Neural cell (in vitro differentiated cells): ENCODE data around the gene DNAH17. TPM values are rescaled to one million over a fixed set of nuclear protein-coding genes. Genes with fewer than 3 reads are reported as not detected.

Experiments
- H2AFZ ChIP-seq: fragments of 200-600, 300-800 bp; sonication (generic), shearing (Covaris generic); 2 replicates; pipeline ENCODE4 v1.6.0; 2014; ENCODE audit warnings: low read depth, mild to moderate bottlenecking, antibody characterized with exemption, low read length, moderate library complexity
- H3F3A ChIP-seq: fragments of 200-600 bp; shearing (Covaris generic); 2 replicates; pipeline ENCODE4 v1.6.1; 2016; ENCODE audit warnings: mild to moderate bottlenecking, moderate library complexity, mixed read lengths, antibody characterized with exemption, low read length; ENCODE audit not compliant: insufficient read depth, poor library complexity, severe bottlenecking
- H3K27ac ChIP-seq: fragments of 200-600, 300-800 bp; sonication (generic), shearing (Covaris generic); 2 replicates; pipeline ENCODE4 v1.5.1; 2014; ENCODE audit warnings: mild to moderate bottlenecking, low read length, moderate library complexity
- H3K27me3 ChIP-seq: fragments of 300-800, 200-600 bp; sonication (generic), shearing (Covaris generic); 2 replicates; pipeline ENCODE4 v1.6.0; 2014; ENCODE audit warnings: mild to moderate bottlenecking, low read depth, low read length, moderate library complexity; ENCODE audit not compliant: insufficient read depth
- H3K36me3 ChIP-seq: fragments of 300-800, 200-600 bp; sonication (generic), shearing (Covaris generic); 2 replicates; pipeline ENCODE4 v1.5.1; 2014; ENCODE audit warnings: mild to moderate bottlenecking, antibody characterized with exemption, low read length, moderate library complexity; ENCODE audit not compliant: insufficient read depth
- H3K4me2 ChIP-seq: fragments of 300-800, 200-600 bp; sonication (generic), shearing (Covaris generic); 2 replicates; pipeline ENCODE4 v1.6.0; 2014; ENCODE audit warnings: mild to moderate bottlenecking, low read length
- H3K4me3 ChIP-seq: fragments of 300-800, 200-600 bp; sonication (generic), shearing (Covaris generic); 2 replicates; pipeline ENCODE4 v1.5.1; 2014; ENCODE audit warnings: mild to moderate bottlenecking, low read length, moderate library complexity
- H3K79me2 ChIP-seq: fragments of 200-600 bp; shearing (Covaris generic); replicated peaks from 2 replicates; pipeline ENCODE4 v1.6.0; 2014; ENCODE audit warnings: mild to moderate bottlenecking, low read length, moderate library complexity; ENCODE audit not compliant: insufficient read depth
- H3K9ac ChIP-seq: fragments of 300-800, 200-600 bp; sonication (generic), shearing (Covaris generic); 2 replicates; pipeline ENCODE4 v1.6.1; 2016; ENCODE audit warnings: mild to moderate bottlenecking, low read length, mixed read lengths
- H3K9me2 ChIP-seq: fragments of 200-600 bp; shearing (Covaris generic); 2 replicates; pipeline ENCODE4 v1.6.1; 2016; ENCODE audit warnings: mild to moderate bottlenecking, low read length, mixed read lengths; ENCODE audit not compliant: insufficient read depth
- H3K9me3 ChIP-seq: fragments of 200-600, 300-800 bp; sonication (generic), shearing (Covaris generic); 2 replicates; pipeline ENCODE4 v1.6.1; 2016; ENCODE audit warnings: mild to moderate bottlenecking, mixed run types, low read length, moderate library complexity, mixed read lengths
- H4K20me1 ChIP-seq: fragments of 200-600 bp; shearing (Covaris generic); 2 replicates; pipeline ENCODE4 v1.6.1; 2016; ENCODE audit warnings: mild to moderate bottlenecking, mixed run types; ENCODE audit not compliant: insufficient read depth
- EP300 ChIP-seq: fragments of 450-650 bp; conservative IDR thresholded peaks from 2 replicates; pipeline ENCODE4 v1.6.1; 2014; ENCODE audit warnings: antibody characterized with exemption, mild to moderate bottlenecking, moderate library complexity; ENCODE audit not compliant: poor library complexity, severe bottlenecking
- EZH2 ChIP-seq: fragments of 200-600, 300-800 bp; shearing (Covaris generic), sonication (generic); IDR thresholded peaks from 2 replicates; pipeline ENCODE4 v1.6.1; 2014; ENCODE audit warnings: antibody characterized with exemption, low read length, borderline replicate concordance, mild to moderate bottlenecking; ENCODE audit not compliant: insufficient read depth, poor library complexity, severe bottlenecking
- MXI1 ChIP-seq: fragments of 450-650 bp; conservative IDR thresholded peaks from 2 replicates; pipeline ENCODE4 v1.6.1; 2014; ENCODE audit warnings: antibody characterized with exemption, mild to moderate bottlenecking; ENCODE audit not compliant: poor library complexity, severe bottlenecking
- POLR2AphosphoS5 ChIP-seq: IDR thresholded peaks from 2 replicates; pipeline ENCODE4 v1.6.1; 2012
- RAD21 ChIP-seq: fragments of 450-650 bp; conservative IDR thresholded peaks from 2 replicates; pipeline ENCODE4 v1.6.1; 2014; ENCODE audit warnings: antibody characterized with exemption, mild to moderate bottlenecking, moderate library complexity
- REST ChIP-seq: IDR thresholded peaks from 2 replicates; pipeline ENCODE4 v1.6.1; 2012; ENCODE audit warnings: borderline replicate concordance
- SMC3 ChIP-seq: fragments of 450-650 bp; conservative IDR thresholded peaks from 2 replicates; pipeline ENCODE4 v1.6.1; 2014; ENCODE audit warnings: antibody characterized with exemption, mild to moderate bottlenecking, moderate library complexity; ENCODE audit not compliant: poor library complexity
- TAF1 ChIP-seq: IDR thresholded peaks from 2 replicates; pipeline ENCODE4 v1.6.1; 2012; ENCODE audit warnings: low read depth
- polyA plus RNA-seq: library from polyadenylated mRNA; depleted of rRNA; stranded (reverse); fragments of >200 nt; gene quantifications from 2 replicates; pipeline ENCODE4 v1.2.3, GENCODE V29; 2014
- TF ChIP-seq, protein P1 (sequence below): fragments of 450-650 bp; IDR thresholded peaks from 2 replicates; pipeline ENCODE4 v1.5.1; 2014; ENCODE audit warnings: antibody characterized with exemption, mild to moderate bottlenecking, moderate library complexity; ENCODE audit not compliant: poor library complexity, severe bottlenecking

DNAH17 gene
- polyA plus RNA-seq, 1 donor from 2014 or later = not detected

- Histone ChIP-seq H2AFZ (no peak overlapping the region), H3F3A (no peaks in the 10 kb centered on the region), H4K20me1 (no peaks in the 10 kb centered on the region), H3K9me2 (no peaks in the 10 kb centered on the region), H3K27me3 (no peaks in the 10 kb centered on the region), H3K27ac (no peak overlapping the region), H3K9ac (no peak overlapping the region), H3K36me3 (no peaks in the 10 kb centered on the region), H3K9me3 (no peaks in the 10 kb centered on the region), H3K4me2 (no peak overlapping the region), H3K79me2 (peaks cover 12% of the 10 kb centered on the region), H3K4me3 (no peak overlapping the region)
- no peak for TF ChIP-seq TAF1
- no peak for TF ChIP-seq REST
- TF ChIP-seq MXI1 = no peak
- TF ChIP-seq, protein P1, sequence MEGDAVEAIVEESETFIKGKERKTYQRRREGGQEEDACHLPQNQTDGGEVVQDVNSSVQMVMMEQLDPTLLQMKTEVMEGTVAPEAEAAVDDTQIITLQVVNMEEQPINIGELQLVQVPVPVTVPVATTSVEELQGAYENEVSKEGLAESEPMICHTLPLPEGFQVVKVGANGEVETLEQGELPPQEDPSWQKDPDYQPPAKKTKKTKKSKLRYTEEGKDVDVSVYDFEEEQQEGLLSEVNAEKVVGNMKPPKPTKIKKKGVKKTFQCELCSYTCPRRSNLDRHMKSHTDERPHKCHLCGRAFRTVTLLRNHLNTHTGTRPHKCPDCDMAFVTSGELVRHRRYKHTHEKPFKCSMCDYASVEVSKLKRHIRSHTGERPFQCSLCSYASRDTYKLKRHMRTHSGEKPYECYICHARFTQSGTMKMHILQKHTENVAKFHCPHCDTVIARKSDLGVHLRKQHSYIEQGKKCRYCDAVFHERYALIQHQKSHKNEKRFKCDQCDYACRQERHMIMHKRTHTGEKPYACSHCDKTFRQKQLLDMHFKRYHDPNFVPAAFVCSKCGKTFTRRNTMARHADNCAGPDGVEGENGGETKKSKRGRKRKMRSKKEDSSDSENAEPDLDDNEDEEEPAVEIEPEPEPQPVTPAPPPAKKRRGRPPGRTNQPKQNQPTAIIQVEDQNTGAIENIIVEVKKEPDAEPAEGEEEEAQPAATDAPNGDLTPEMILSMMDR = no peak
- TF ChIP-seq EZH2 = no peak
- no peak for TF ChIP-seq SMC3
- no peak for TF ChIP-seq EP300
- TF ChIP-seq POLR2AphosphoS5 = no peak
- no peak for TF ChIP-seq RAD21
These were observed 184.9 kb downstream of the DNAH17 start for GRCh38 chr17:78392295-78392694.

DNA sequence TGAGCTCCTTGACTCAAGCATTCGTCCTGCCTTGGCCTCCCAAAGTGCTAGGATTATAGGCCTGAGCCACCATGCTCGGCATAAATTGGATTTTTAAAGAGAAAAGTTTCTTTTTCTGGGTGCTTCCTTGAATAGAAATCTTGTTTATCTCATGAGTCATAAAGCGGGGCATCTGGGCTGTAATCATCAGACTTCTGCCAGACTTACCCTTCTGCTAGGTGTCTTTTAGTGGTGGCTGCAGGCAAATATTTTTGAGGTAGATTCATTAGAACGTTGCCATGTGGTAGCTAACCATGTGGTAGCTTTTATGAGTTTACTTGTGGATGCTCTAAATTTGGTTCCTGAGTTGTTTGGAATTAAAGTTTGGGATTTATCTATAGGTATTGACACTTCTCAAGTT lies 185.4 kb downstream of the DNAH17 start:
- TF ChIP-seq POLR2AphosphoS5 (no peak), TAF1 (no peak), EZH2 (no peak), EP300 (no peak), RAD21 (no peak), SMC3 (no peak), REST (no peak), MXI1 (no peak)
- TF ChIP-seq, protein P1 = no peak

More for the DNA sequence above, 185.4 kb downstream of the DNAH17 start:
- Histone ChIP-seq H3F3A (no peaks in the 10 kb centered on the region), H3K79me2 (peaks cover 13% of the 10 kb centered on the region), H3K4me2 (no peak overlapping the region), H3K27me3 (no peaks in the 10 kb centered on the region), H3K36me3 (no peaks in the 10 kb centered on the region), H3K27ac (no peak overlapping the region), H4K20me1 (no peaks in the 10 kb centered on the region), H3K4me3 (no peak overlapping the region), H3K9ac (no peak overlapping the region), H2AFZ (no peak overlapping the region), H3K9me2 (no peaks in the 10 kb centered on the region), H3K9me3 (no peaks in the 10 kb centered on the region)
